ENCODE results near the gene DYRK1A.

The DYRK1A gene

DNA sequence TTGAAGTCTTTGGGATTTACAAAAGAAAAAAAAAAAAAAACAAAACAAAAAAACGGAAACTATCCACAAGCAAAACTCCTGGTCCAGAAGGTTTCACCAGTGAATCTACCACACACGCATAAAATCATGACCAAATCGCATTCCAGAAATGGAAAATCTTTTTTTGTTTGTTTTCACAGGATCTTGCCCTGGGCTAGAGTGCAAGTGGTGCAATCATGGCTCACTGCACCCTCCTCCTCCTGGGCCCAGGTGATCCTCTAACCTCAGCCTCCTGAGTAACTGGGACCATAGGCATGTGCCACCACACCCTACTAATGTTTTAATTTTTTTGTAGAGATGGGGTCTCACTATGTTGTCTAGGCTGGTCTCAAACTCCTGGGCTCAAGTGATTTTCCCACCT, 100.5 kb downstream of the DYRK1A start:
- Histone ChIP-seq H3K4me3 (ENCODE audit: low read length) (no peak overlapping the region), H3K79me2 (ENCODE audit: low read length) (peaks cover 98% of the 10 kb centered on the region), H3K4me1 (ENCODE audit: low read length) (peaks cover 9% of the 10 kb centered on the region), H3K9me3 (replicated peaks; ENCODE audit: insufficient read depth, low read length) (no peaks in the 10 kb centered on the region), H4K20me1 (ENCODE audit: insufficient read depth, low read length) (peaks cover 40% of the 10 kb centered on the region), H2AFZ (ENCODE audit: low read length) (no peak overlapping the region), H3K27ac (ENCODE audit: low read length) (no peak overlapping the region), H3F3A (ENCODE audit: insufficient read depth, low read length) (peaks cover under 1% of the 10 kb centered on the region; the same call in 1 of the 2 replicates), H3K9me2 (replicated peaks; ENCODE audit: insufficient read depth, low read length) (no peaks in the 10 kb centered on the region), H3K9ac (ENCODE audit: low read length) (no peak overlapping the region), H3K4me2 (ENCODE audit: low read depth, low read length) (no peak overlapping the region), H3K36me3 (replicated peaks; ENCODE audit: insufficient read depth, low read length) (no peaks in the 10 kb centered on the region), H3K27me3 (replicated peaks; ENCODE audit: insufficient read depth, low read length) (no peaks in the 10 kb centered on the region)
- TF ChIP-seq, protein P1, sequence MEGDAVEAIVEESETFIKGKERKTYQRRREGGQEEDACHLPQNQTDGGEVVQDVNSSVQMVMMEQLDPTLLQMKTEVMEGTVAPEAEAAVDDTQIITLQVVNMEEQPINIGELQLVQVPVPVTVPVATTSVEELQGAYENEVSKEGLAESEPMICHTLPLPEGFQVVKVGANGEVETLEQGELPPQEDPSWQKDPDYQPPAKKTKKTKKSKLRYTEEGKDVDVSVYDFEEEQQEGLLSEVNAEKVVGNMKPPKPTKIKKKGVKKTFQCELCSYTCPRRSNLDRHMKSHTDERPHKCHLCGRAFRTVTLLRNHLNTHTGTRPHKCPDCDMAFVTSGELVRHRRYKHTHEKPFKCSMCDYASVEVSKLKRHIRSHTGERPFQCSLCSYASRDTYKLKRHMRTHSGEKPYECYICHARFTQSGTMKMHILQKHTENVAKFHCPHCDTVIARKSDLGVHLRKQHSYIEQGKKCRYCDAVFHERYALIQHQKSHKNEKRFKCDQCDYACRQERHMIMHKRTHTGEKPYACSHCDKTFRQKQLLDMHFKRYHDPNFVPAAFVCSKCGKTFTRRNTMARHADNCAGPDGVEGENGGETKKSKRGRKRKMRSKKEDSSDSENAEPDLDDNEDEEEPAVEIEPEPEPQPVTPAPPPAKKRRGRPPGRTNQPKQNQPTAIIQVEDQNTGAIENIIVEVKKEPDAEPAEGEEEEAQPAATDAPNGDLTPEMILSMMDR (IDR thresholded peaks at IDR 0.05; ENCODE audit: low read length): no peak
- no peak for TF ChIP-seq EZH2phosphoT487 (IDR thresholded peaks at IDR 0.05; ENCODE audit: low read length)
- no peak for TF ChIP-seq EZH2 (optimal IDR thresholded peaks at IDR 0.05; ENCODE audit: low read depth, low read length)
- no peak for DNase-seq

DNA sequence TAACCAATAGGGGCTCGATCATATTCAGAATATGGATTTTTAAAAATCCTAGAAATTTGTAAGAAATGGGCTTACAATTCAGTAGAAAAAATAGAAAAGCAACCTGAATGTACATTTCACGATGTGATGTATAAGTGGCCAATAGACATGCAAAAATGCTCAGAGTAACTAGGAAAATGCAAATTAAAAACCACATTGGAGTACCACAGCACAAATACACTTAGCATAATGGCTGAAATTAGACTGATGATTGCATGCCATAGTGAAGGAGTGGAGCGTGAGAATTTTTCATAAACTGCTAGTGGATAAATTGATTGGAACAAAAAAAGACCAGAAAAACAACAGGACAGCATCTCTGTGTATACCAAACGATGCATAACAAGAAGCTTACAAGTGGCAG, 102.3 kb downstream of the DYRK1A start:
- Histone ChIP-seq H3K4me3 (ENCODE audit: low read length) (no peak overlapping the region), H4K20me1 (ENCODE audit: insufficient read depth, low read length) (peaks cover 30% of the 10 kb centered on the region; the same call in 1 of the 2 replicates)

GRCh38 chr21:37469441-37469840, 102.9 kb downstream of the DYRK1A start:
- H3K9ac ChIP-seq (ENCODE audit: low read length): no peak overlapping the region
- H3K36me3 ChIP-seq (replicated peaks; ENCODE audit: insufficient read depth, low read length): no peaks in the 10 kb centered on the region

More for the DNA sequence above, 102.3 kb downstream of the DYRK1A start:
- Histone ChIP-seq H3F3A (ENCODE audit: insufficient read depth, low read length) (no peaks in the 10 kb centered on the region), H3K4me2 (ENCODE audit: low read depth, low read length) (no peak overlapping the region), H3K36me3 (replicated peaks; ENCODE audit: insufficient read depth, low read length) (no peaks in the 10 kb centered on the region), H3K79me2 (ENCODE audit: low read length) (peaks cover 97% of the 10 kb centered on the region), H3K9me3 (replicated peaks; ENCODE audit: insufficient read depth, low read length) (no peaks in the 10 kb centered on the region), H3K4me1 (ENCODE audit: low read length) (no peaks in the 10 kb centered on the region), H3K27ac (ENCODE audit: low read length) (no peak overlapping the region), H2AFZ (ENCODE audit: low read length) (no peak overlapping the region), H3K9me2 (replicated peaks; ENCODE audit: insufficient read depth, low read length) (no peaks in the 10 kb centered on the region), H3K9ac (ENCODE audit: low read length) (no peak overlapping the region), H3K27me3 (replicated peaks; ENCODE audit: insufficient read depth, low read length) (no peaks in the 10 kb centered on the region)
- DNase-seq: no peak
- TF ChIP-seq EZH2phosphoT487 (IDR thresholded peaks at IDR 0.05; ENCODE audit: low read length) (no peak), EZH2 (optimal IDR thresholded peaks at IDR 0.05; ENCODE audit: low read depth, low read length) (no peak)
- TF ChIP-seq, protein P1 (IDR thresholded peaks at IDR 0.05; ENCODE audit: low read length): no peak

More at GRCh38 chr21:37469441-37469840, 102.9 kb downstream of the DYRK1A start:
- H3K4me2 ChIP-seq (ENCODE audit: low read depth, low read length): no peak overlapping the region
- no peak overlapping the region for H3K4me3 ChIP-seq (ENCODE audit: low read length)
- H3K9me2 ChIP-seq (replicated peaks; ENCODE audit: insufficient read depth, low read length): no peaks in the 10 kb centered on the region
- no peak overlapping the region for H2AFZ ChIP-seq (ENCODE audit: low read length)
- no peaks in the 10 kb centered on the region for H3K4me1 ChIP-seq (ENCODE audit: low read length)
- no peak for DNase-seq
- H4K20me1 ChIP-seq (ENCODE audit: insufficient read depth, low read length): peaks cover 27% of the 10 kb centered on the region; the same call in 1 of the 2 replicates
- no peak overlapping the region for H3K27ac ChIP-seq (ENCODE audit: low read length)
- TF ChIP-seq EZH2phosphoT487 (IDR thresholded peaks at IDR 0.05; ENCODE audit: low read length) (no peak), EZH2 (optimal IDR thresholded peaks at IDR 0.05; ENCODE audit: low read depth, low read length) (no peak)
- TF ChIP-seq, protein P1 (IDR thresholded peaks at IDR 0.05; ENCODE audit: low read length): no peak
- H3F3A ChIP-seq (ENCODE audit: insufficient read depth, low read length): no peaks in the 10 kb centered on the region
- H3K27me3 ChIP-seq (replicated peaks; ENCODE audit: insufficient read depth, low read length): no peaks in the 10 kb centered on the region
- peaks cover 95% of the 10 kb centered on the region for H3K79me2 ChIP-seq (ENCODE audit: low read length)
- H3K9me3 ChIP-seq (replicated peaks; ENCODE audit: insufficient read depth, low read length): no peaks in the 10 kb centered on the region

Data from MM.1S (cell line).